C4-2B (cell line): Measurements from ENCODE around the gene TBXT.

Source experiments
- CTCF ChIP-seq: fragments of 450-650 bp; conservative IDR thresholded peaks from 2 replicates; pipeline ENCODE4 v1.5.1; 2017; ENCODE audit warnings: mild to moderate bottlenecking
- ZFX ChIP-seq: fragments of 450-650 bp; IDR thresholded peaks from 2 replicates; pipeline ENCODE4 v1.6.1; 2017

GRCh38 chr6:166112580-166112979, 55.1 kb downstream of the TBXT start:
- TF ChIP-seq CTCF (no peak), ZFX (no peak)
